Dermis blood vessel endothelial cell (primary cell): ENCODE results near the gene SYDE1. TPM values are rescaled to one million over a fixed set of nuclear protein-coding genes. Genes with fewer than 3 reads are reported as not detected.

Experiments
- DNase-seq: peaks from one replicate; pipeline ENCODE4 v3.0.0; 2010
- total RNA-seq: library from RNA; depleted of rRNA; stranded (reverse); fragments of >200 nt; gene quantifications from 2 replicates; pipeline ENCODE4 v1.2.3, GENCODE V29; 2014

SYDE1 gene
- total RNA-seq, 1 donor from 2014 or later: 22.6 TPM

DNA sequence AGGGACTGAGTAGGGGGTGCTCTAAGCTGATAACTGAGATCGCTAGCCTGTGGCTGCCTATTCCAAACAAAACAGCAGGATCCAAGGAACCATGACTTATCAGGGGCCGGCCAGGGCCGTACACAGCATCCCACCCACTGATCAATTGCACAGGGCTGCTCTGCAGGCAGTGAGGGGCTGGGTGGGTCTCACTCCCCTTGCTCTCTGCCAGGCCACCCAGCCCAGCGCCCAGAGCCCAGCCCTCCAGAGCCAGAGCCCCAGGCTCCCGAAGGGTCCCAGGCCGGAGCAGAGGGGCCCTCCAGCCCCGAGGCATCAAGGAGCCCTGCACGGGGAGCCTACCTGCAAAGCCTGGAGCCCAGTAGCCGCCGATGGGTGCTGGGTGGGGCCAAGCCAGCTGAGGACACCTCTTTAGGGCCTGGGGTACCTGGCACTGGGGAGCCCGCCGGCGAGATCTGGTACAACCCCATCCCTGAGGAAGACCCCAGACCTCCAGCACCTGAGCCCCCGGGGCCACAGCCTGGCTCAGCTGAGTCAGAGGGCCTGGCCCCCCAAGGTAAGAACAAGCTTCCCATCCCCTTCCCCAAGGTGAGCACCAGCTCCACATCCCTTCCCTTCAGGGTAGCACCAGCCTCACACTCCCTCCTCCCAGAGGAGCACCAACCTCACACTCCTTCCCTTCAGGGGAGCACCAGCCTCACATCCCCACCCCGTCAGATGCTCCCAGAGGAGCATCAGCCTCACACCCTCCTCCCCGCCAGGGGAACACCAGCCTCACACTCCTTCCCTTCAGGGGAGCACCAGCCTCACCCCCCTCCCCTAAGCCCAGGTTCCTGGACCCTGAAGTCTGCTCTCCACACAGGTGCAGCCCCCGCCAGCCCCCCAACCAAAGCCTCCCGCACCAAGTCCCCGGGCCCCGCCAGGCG, 1.9 kb downstream of the SYDE1 start:
- DNase-seq: no peak

DNA sequence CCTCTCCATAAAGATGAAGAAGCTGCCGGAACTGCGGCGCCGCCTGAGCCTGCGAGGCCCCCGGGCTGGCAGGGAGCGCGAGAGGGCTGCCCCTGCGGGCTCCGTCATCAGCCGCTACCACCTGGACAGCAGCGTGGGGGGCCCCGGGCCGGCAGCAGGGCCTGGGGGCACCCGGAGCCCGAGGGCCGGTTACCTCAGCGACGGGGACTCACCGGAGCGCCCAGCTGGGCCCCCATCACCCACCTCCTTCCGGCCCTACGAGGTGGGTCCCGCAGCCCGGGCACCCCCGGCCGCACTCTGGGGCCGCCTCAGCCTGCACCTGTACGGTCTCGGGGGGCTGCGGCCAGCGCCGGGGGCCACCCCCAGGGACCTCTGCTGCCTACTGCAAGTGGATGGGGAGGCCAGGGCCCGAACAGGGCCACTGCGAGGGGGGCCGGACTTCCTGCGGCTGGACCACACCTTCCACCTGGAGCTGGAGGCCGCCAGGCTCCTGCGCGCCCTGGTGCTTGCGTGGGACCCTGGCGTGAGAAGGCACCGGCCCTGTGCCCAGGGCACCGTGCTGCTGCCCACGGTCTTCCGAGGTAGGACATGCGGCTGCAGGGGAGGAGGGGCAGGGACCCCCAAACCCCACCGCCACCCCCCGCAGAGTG, 2.7 kb downstream of the SYDE1 start:
- DNase-seq: no peak

DNA sequence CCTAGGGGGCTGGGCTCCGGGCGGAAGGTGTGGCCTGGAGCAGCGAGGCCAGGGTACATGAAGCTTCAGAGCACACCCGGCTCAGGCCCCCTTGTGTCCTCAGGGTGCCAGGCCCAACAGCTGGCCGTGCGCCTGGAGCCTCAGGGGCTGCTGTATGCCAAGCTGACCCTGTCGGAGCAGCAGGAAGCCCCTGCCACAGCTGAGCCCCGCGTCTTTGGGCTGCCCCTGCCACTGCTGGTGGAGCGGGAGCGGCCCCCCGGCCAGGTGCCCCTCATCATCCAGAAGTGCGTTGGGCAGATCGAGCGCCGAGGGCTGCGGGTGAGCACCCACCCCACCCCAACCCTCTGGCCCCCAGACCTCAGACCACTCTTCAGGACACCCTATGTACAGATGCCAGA, 3.2 kb downstream of the SYDE1 start:
- no peak for DNase-seq

DNA sequence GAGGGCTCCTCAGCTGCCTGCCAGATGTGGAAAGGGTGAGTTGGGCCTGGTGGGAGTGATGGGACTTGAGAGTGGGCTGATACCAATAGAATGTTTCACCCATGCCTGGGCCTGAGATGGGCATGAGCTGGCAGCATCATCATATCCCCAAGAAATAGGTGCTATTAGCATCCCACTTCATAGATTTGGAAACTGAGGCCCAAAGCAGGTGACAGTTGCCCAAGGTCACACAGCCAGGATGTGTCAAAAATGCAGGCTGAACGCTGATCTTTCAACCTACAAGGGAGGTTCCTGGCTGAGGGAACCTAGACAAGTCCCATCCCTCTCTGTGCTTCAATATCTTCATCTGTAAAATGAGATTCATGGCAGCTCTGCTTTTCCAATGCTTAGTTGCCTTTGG, 4.6 kb downstream of the SYDE1 start:
- DNase-seq: no peak

- peak; percentile 27 for DNase-seq
These were observed 5.2 kb downstream of the SYDE1 start for GRCh38 chr19:15112385-15112784.

- no peak for DNase-seq
These were observed 6.3 kb downstream of the SYDE1 start for GRCh38 chr19:15113245-15114152.

DNA sequence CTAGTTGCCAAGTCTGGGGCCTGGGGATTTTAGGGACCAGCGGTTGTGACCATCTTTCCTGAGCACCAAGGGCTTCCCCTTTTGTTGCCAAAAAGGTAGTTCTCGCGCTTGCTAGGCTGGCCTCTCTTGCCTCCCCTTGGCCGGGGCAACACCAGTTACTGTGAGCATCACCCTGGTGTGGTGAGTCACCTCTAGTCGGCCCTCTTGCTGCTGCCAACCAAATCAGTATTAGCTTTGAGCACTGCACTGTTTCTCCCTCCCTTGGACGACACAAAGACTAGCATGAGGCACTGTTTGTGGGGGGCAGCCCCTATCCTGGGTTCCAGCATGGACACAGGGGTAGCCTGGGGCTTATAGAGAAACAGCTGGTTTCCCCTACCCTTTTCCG, 6.9 kb downstream of the SYDE1 start:
- peak; percentile 21 for DNase-seq

- DNase-seq: peak; percentile 46
These were observed 7.9 kb downstream of the SYDE1 start for GRCh38 chr19:15115080-15115479.

- no peak for DNase-seq
These were observed 8.8 kb downstream of the SYDE1 start for GRCh38 chr19:15115762-15116615.

DNA sequence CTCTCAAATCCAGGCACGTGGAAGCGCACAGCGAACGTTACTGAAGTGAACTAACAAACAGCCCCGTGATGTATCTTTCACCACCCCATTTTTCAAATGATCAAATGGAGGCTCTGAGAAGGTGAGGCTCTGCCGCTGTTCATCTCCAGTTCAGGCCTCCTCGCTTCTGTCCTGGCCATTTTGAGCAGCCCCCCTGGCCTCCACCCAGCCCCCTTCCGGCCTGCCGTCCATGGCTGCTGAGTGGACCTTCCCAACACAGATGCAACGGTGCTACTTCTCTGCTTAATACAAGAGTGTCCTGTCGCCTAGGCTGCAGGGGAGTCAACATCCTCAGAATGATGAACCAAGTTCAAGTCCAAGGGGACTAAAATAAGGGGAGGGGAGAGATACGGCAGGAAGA, 9.7 kb downstream of the SYDE1 start:
- DNase-seq: no peak

DNA sequence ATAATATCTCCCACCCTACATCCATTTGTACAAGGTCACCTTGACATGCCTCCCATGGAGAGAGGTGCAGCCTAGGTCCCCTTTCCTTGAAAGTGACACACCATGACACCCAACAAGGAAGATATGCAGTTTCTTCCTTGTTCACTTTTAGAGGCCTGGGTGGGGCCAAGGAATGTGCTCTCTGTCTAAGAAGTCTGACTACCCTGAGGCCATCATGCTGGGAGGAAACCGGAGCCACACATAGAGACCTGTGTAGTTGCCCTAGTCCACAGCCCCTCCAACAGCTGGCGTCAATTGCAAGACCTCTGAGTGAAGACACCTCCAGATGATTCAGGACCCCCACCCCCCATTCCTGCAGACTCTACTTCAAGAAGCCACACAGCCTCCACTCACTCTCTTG, 11.0 kb downstream of the SYDE1 start:
- DNase-seq: no peak

DNA sequence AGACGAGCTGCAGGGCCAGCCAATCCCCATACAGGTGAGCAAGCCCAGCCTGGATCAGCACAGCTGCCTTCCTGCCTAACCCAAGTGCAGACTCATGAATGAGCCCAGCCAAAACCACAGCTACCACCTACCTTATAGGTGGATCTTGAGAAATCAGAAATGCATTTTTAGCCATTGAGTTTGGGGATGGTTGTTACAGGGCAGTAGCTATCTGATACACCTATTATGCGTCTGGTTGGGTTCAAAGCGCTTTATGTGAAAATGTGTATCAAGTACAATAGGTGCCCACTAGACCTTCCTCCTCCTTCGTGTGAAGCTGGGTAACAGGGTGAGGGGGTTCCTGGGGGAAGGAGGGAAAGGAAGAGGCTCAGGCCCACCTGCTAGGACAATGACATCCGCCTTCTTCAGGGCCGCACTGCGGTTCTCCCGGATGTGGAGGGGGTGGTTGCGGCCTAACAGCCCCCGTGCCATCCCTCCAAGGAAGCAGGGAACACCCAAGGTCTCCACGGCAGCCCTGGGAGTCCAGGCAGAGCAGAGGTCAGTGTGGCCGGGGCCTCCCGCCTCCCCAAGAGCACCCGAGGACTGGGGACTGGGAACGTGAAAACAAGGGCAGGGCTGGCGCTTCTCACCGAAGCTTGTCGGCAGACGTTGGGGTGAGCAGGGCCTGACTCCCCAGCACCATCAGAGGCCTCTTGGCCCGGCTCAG, 11.7 kb downstream of the SYDE1 start:
- no peak for DNase-seq

- DNase-seq: no peak
These were observed 13.2 kb downstream of the SYDE1 start for GRCh38 chr19:15120135-15121026.

DNA sequence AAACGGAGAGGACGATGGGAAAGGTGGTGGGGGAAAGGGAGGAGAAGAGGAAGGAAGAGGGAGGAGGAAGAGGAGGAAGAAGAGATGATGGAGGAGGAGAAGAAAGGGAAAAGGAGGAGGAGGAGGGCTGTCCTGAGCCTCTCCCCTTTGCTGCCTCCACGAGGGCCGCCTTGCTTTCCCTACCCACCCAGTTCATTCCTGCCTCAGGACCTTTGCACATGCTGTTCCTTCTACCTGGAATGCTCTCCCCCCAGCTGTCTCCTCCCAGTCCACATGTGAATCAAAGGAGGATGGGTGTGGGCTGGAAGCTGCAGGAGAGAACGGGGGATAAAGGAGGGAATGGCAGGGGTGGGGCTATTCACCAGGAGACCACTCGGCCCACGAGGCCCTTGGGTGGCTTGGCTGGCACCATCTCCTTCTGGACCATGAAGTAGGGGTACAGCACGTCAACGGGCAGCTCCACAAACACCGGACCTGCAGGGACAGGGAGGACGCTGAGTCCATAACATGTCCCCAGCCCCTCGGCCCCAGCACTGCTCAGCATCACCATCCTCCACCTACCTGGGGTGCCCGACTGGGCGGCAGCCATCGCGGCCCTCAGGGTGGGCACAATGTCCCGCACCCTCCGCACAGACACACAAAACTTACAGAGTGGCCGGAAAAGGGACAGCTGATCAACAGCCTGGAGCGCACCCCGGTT, 15.3 kb downstream of the SYDE1 start:
- no peak for DNase-seq

DNA sequence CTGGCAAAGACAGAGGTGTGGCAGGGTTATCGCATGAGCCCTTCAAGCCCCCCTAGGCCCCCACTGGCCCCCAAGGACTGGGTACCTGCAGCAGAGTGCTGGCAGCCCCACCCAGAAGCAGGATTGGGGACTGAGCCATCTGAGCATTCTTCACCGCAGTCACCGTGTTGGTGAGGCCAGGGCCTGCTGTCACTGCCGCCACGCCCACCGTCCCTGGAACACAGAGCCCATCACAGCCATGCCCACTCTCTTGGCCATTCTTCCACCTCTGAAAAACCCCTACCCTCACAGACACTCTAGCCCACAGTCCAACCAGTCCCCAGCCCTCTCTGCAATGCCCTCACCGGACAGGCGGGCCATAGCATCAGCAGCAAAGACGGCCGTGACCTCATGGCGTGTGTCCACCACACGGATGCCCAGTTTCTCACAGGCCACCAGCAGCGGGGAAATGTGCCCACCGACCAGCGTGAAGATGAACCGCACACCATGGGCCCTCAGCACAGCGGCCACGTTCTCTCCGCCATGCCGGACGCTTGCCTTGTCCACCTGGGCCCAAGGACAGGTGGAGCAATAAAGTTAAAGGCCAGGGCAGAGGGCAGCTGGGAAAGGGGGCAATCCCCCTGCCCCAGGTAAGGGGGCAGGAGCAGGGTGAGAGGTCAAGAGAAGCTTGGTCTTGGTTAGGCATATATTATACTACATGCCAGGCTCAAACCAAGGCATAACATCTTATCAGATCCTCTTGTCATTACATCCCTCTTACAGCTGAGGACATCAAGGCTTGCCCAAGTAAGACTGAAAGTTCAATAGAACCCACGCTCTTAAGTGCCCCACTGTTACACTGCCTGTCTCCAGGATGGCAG, 16.1 kb downstream of the SYDE1 start:
- DNase-seq: no peak

DNA sequence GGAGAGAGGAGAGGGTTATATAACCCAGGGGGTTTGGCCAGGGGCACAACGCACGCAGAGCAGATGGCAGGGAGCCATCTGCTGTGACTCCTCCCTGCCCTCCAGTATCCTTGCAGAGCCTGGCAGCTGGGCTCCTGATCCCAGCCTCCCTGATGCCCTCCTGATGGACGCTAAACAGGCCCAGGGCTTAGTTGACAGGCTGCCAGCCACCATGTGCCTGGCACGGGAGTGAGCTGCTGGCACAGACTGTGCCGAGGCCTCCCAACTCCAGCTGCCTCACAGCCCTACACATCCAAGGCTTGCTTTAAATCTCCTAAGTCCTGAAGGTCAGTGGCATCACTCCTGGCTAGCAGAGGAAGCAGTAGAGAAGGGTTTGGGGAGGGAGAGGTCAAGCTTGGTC, 16.7 kb downstream of the SYDE1 start:
- no peak for DNase-seq

DNA sequence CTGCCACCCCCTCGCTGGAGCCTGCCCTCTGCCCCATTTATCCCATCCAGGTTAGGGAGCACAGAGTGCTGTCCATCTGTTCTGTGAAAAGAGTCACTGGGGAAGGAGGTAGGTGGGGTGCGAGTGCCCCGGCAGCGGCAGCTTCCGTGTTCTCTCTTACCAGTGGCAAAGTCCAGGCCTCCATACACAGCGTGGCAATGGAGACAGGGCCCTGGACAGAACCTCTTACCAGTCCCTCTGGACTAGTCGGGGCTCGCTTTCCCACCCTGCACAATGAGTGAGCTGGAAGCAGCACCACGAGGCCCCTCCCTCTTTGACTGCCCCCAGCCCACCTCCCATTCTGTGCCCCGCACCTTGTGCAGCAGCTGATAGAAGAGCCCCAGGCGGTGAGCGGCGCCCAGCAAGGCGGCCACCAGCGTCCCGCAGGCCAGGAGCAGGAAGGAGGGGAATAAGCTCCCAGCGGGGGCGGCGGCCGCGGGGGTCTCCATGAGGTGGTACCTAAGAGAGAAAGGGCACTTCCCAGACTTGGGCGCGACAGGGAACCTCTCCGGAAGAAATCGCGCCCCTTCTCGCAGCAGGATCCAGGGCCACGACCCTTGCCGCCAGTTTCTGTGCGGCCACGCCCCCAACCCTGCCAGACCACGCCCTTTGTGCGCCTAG, 17.5 kb downstream of the SYDE1 start:
- peak; percentile 29 for DNase-seq
